SJSA1 (cell line): ENCODE results near the gene MYOM3. TPM values are rescaled to one million over a fixed set of nuclear protein-coding genes. Genes with fewer than 3 reads are reported as not detected.

Experiments used
- DNase-seq, 2 experiments: peaks; one replicate each; pipeline ENCODE4 v3.0.0-alpha.2; 2015 to 2020; ENCODE audit warnings: low spot score in 2 of 2, low read depth in 1 of 2
- H3K27ac ChIP-seq: fragments of 250-450 bp; sonication (Bioruptor Pico); 2 replicates; pipeline ENCODE4 v1.5.1; 2020; ENCODE audit warnings: mild to moderate bottlenecking, moderate library complexity
- H3K27me3 ChIP-seq: fragments of 250-450 bp; sonication (Bioruptor Pico); replicated peaks from 2 replicates; pipeline ENCODE4 v1.5.1; 2020; ENCODE audit warnings: mild to moderate bottlenecking, moderate library complexity
- H3K36me3 ChIP-seq: fragments of 250-450 bp; sonication (Bioruptor Pico); 2 replicates; pipeline ENCODE4 v1.5.1; 2020; ENCODE audit warnings: mild to moderate bottlenecking
- H3K4me1 ChIP-seq: fragments of 250-450 bp; sonication (Bioruptor Pico); replicated peaks from 2 replicates; pipeline ENCODE4 v1.6.1; 2021; ENCODE audit warnings: mild to moderate bottlenecking
- H3K4me3 ChIP-seq: fragments of 250-450 bp; sonication (Bioruptor Pico); 2 replicates; pipeline ENCODE4 v1.5.1; 2020; ENCODE audit warnings: mild to moderate bottlenecking
- H3K9me3 ChIP-seq: fragments of 250-450 bp; sonication (Bioruptor Pico); replicated peaks from 2 replicates; pipeline ENCODE4 v1.5.1; 2020; ENCODE audit warnings: mild to moderate bottlenecking
- total RNA-seq: library from RNA; depleted of rRNA; stranded (reverse); fragments of >200 nt; shearing (Covaris generic); gene quantifications from 2 replicates; pipeline ENCODE4 v1.2.3, GENCODE V29; 2014

MYOM3 gene
- total RNA-seq, 1 experiment from 2014 or later = 0.03 TPM

- no peaks in the 10 kb centered on the region for H3K27me3 ChIP-seq
- no peak overlapping the region for H3K27ac ChIP-seq
These were observed 8.5 kb downstream of the MYOM3 start for GRCh38 chr1:24103408-24103807.

GRCh38 chr1:24102961-24103360 lies 9.0 kb downstream of the MYOM3 start:
- no peaks in the 10 kb centered on the region for H3K9me3 ChIP-seq
- H3K36me3 ChIP-seq = no peaks in the 10 kb centered on the region
- no peak overlapping the region for H3K27ac ChIP-seq
- no peaks in the 10 kb centered on the region for H3K27me3 ChIP-seq
- H3K4me1 ChIP-seq = peaks cover 4% of the 10 kb centered on the region
- no peak for DNase-seq
- no peak overlapping the region for H3K4me3 ChIP-seq

More at GRCh38 chr1:24103408-24103807, 8.5 kb downstream of the MYOM3 start:
- no peaks in the 10 kb centered on the region for H3K36me3 ChIP-seq
- H3K4me1 ChIP-seq = peaks cover 9% of the 10 kb centered on the region
- no peak for DNase-seq
- no peak overlapping the region for H3K4me3 ChIP-seq
- H3K9me3 ChIP-seq = no peaks in the 10 kb centered on the region

- DNase-seq = no peak
- Histone ChIP-seq H3K9me3 (no peaks in the 10 kb centered on the region), H3K4me3 (no peak overlapping the region), H3K27ac (no peak overlapping the region), H3K4me1 (no peaks in the 10 kb centered on the region), H3K36me3 (no peaks in the 10 kb centered on the region), H3K27me3 (no peaks in the 10 kb centered on the region)
These were observed 9.9 kb downstream of the MYOM3 start for GRCh38 chr1:24101796-24102586.

GRCh38 chr1:24100945-24101737 lies 10.8 kb downstream of the MYOM3 start:
- H3K27me3 ChIP-seq = no peaks in the 10 kb centered on the region
- H3K4me1 ChIP-seq = no peaks in the 10 kb centered on the region
- no peaks in the 10 kb centered on the region for H3K36me3 ChIP-seq
- H3K27ac ChIP-seq = no peak overlapping the region
- no peak overlapping the region for H3K4me3 ChIP-seq
- H3K9me3 ChIP-seq = no peaks in the 10 kb centered on the region
- no peak for DNase-seq

- no peaks in the 10 kb centered on the region for H3K4me1 ChIP-seq
- H3K36me3 ChIP-seq = no peaks in the 10 kb centered on the region
- no peak overlapping the region for H3K27ac ChIP-seq
- H3K4me3 ChIP-seq = no peak overlapping the region
- no peaks in the 10 kb centered on the region for H3K9me3 ChIP-seq
- DNase-seq = no peak
- no peaks in the 10 kb centered on the region for H3K27me3 ChIP-seq
These were observed 12.8 kb downstream of the MYOM3 start for GRCh38 chr1:24098943-24099638.

- H3K27me3 ChIP-seq = no peaks in the 10 kb centered on the region
These were observed 13.8 kb downstream of the MYOM3 start for GRCh38 chr1:24098102-24098501.

GRCh38 chr1:24097663-24098062 lies 14.3 kb downstream of the MYOM3 start:
- no peak overlapping the region for H3K4me3 ChIP-seq
- H3K4me1 ChIP-seq = no peaks in the 10 kb centered on the region
- no peaks in the 10 kb centered on the region for H3K27me3 ChIP-seq
- DNase-seq = no peak
- H3K36me3 ChIP-seq = no peaks in the 10 kb centered on the region
- no peaks in the 10 kb centered on the region for H3K9me3 ChIP-seq
- no peak overlapping the region for H3K27ac ChIP-seq

More at GRCh38 chr1:24098102-24098501, 13.8 kb downstream of the MYOM3 start:
- no peaks in the 10 kb centered on the region for H3K36me3 ChIP-seq
- DNase-seq = no peak
- no peaks in the 10 kb centered on the region for H3K9me3 ChIP-seq
- no peaks in the 10 kb centered on the region for H3K4me1 ChIP-seq
- H3K4me3 ChIP-seq = no peak overlapping the region
- no peak overlapping the region for H3K27ac ChIP-seq

- H3K27ac ChIP-seq = no peak overlapping the region
- H3K27me3 ChIP-seq = no peaks in the 10 kb centered on the region
These were observed 15.2 kb downstream of the MYOM3 start for GRCh38 chr1:24096739-24097103.

GRCh38 chr1:24096009-24096738 lies 15.8 kb downstream of the MYOM3 start:
- H3K27me3 ChIP-seq = no peaks in the 10 kb centered on the region
- H3K4me3 ChIP-seq = no peak overlapping the region
- no peaks in the 10 kb centered on the region for H3K4me1 ChIP-seq
- no peak for DNase-seq
- no peaks in the 10 kb centered on the region for H3K9me3 ChIP-seq
- no peaks in the 10 kb centered on the region for H3K36me3 ChIP-seq
- H3K27ac ChIP-seq = no peak overlapping the region

More at GRCh38 chr1:24096739-24097103, 15.2 kb downstream of the MYOM3 start:
- Histone ChIP-seq H3K4me3 (no peak overlapping the region), H3K4me1 (no peaks in the 10 kb centered on the region), H3K9me3 (no peaks in the 10 kb centered on the region), H3K36me3 (no peaks in the 10 kb centered on the region)
- no peak for DNase-seq

- Histone ChIP-seq H3K4me1 (no peaks in the 10 kb centered on the region), H3K4me3 (no peak overlapping the region), H3K27ac (no peak overlapping the region), H3K27me3 (no peaks in the 10 kb centered on the region), H3K36me3 (no peaks in the 10 kb centered on the region), H3K9me3 (no peaks in the 10 kb centered on the region)
- DNase-seq = no peak
These were observed 16.6 kb downstream of the MYOM3 start for GRCh38 chr1:24095140-24095859.

GRCh38 chr1:24094554-24094953 lies 17.4 kb downstream of the MYOM3 start:
- Histone ChIP-seq H3K27ac (no peak overlapping the region), H3K4me3 (no peak overlapping the region), H3K36me3 (no peaks in the 10 kb centered on the region), H3K4me1 (no peaks in the 10 kb centered on the region), H3K27me3 (no peaks in the 10 kb centered on the region), H3K9me3 (no peaks in the 10 kb centered on the region)
- DNase-seq = no peak

GRCh38 chr1:24093732-24094131 lies 18.2 kb downstream of the MYOM3 start:
- H3K9me3 ChIP-seq = no peaks in the 10 kb centered on the region
- H3K36me3 ChIP-seq = no peaks in the 10 kb centered on the region
- no peaks in the 10 kb centered on the region for H3K4me1 ChIP-seq
- H3K27me3 ChIP-seq = no peaks in the 10 kb centered on the region
- no peak overlapping the region for H3K4me3 ChIP-seq
- no peak for DNase-seq
- H3K27ac ChIP-seq = no peak overlapping the region

GRCh38 chr1:24092979-24093378 lies 19.0 kb downstream of the MYOM3 start:
- no peaks in the 10 kb centered on the region for H3K27me3 ChIP-seq

More at GRCh38 chr1:24092979-24093378, 19.0 kb downstream of the MYOM3 start:
- Histone ChIP-seq H3K4me1 (no peaks in the 10 kb centered on the region), H3K27ac (no peak overlapping the region), H3K36me3 (no peaks in the 10 kb centered on the region), H3K4me3 (no peak overlapping the region), H3K9me3 (no peaks in the 10 kb centered on the region)
- no peak for DNase-seq
